Midbrain (tissue), 1 donor: Measurements from ENCODE around the gene KLHL11.

Source experiments
- DNase-seq: peaks from one replicate; lab custom pipeline; 2025; lab: John Stamatoyannopoulos, UW

Gene KLHL11

GRCh38 chr17:41864836-41865595 lies at the start of gene KLHL11:
Gene KLHL11 (minus strand): TSS chr17:41865423. CDS start chr17:41865370, 53 bp downstream.
- peak; percentile 90 for DNase-seq

- no peak for DNase-seq
Observed at GRCh38 chr17:41915020-41915419, 49.8 kb upstream of the KLHL11 start.

GRCh38 chr17:41914358-41914766 lies 49.1 kb upstream of the KLHL11 start:
- DNase-seq, result no peak

- no peak for DNase-seq
Observed at GRCh38 chr17:41913798-41914197, 48.6 kb upstream of the KLHL11 start.

GRCh38 chr17:41912925-41913324 lies 47.7 kb upstream of the KLHL11 start:
- no peak for DNase-seq

GRCh38 chr17:41910701-41911391 lies 45.6 kb upstream of the KLHL11 start:
- no peak for DNase-seq

- DNase-seq, result no peak
Observed at GRCh38 chr17:41909088-41909487, 43.9 kb upstream of the KLHL11 start.

GRCh38 chr17:41907633-41908539 lies 42.7 kb upstream of the KLHL11 start:
- DNase-seq, result no peak

- no peak for DNase-seq
Observed at GRCh38 chr17:41907185-41907556, 41.9 kb upstream of the KLHL11 start.

- no peak for DNase-seq
Observed at GRCh38 chr17:41906465-41907184, 41.4 kb upstream of the KLHL11 start.

- DNase-seq, result no peak
Observed at GRCh38 chr17:41905172-41905571, 39.9 kb upstream of the KLHL11 start.

GRCh38 chr17:41904242-41904841 lies 39.1 kb upstream of the KLHL11 start:
- no peak for DNase-seq

- no peak for DNase-seq
Observed at GRCh38 chr17:41901646-41902045, 36.4 kb upstream of the KLHL11 start.

GRCh38 chr17:41896726-41897125 lies 31.5 kb upstream of the KLHL11 start:
- no peak for DNase-seq

GRCh38 chr17:41895617-41896016 lies 30.4 kb upstream of the KLHL11 start:
- DNase-seq, result no peak

- no peak for DNase-seq
Observed at GRCh38 chr17:41894791-41895331, 29.6 kb upstream of the KLHL11 start.

GRCh38 chr17:41893384-41893783 lies 28.2 kb upstream of the KLHL11 start:
- no peak for DNase-seq

GRCh38 chr17:41892021-41892376 lies 26.8 kb upstream of the KLHL11 start:
- DNase-seq, result no peak

- DNase-seq, result no peak
Observed at GRCh38 chr17:41891135-41892020, 26.2 kb upstream of the KLHL11 start.

- DNase-seq, result no peak
Observed at GRCh38 chr17:41888332-41888965, 23.2 kb upstream of the KLHL11 start.
